ENCODE data around the gene C4orf36.

Gene C4orf36

DNA sequence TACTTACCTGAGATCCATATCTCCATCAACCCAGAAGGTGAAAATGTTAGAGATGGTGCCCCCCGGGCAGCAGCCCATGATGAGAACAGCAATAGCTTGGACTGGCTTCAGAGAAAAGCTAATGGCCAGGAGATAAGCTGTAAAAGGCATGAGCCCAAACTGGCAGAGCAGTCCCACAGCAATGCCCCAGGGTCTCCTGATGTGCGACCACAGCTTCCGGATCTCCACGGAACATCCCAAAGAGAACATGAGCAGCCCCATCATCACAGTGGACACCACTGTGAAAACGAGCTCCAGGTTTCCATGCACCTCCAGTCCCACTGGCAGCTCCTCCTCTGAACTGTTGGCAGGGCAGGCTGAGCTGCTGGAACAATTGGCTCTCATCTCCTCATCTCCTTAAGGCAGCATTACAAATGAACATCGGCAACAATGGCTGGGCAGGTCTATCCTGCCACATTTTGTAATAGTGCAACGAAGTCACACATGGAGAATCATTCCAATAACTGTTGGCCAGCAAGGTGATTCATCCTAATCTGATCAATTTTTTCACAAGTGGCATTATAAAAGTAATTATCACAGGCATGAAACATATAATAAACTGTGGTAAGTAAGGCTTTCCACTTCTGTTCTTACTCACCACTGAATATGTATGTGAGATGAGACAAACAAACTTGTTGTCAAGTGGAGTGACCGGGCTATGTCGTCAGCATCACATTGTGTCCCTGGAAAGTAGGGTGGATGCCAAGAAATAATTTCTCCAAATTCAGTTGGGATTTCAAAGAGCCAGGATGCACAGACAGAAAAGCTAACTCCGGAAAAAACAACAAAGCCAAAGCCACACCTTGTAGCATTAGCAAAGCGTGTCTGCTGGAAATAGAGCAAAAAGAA is 43.2 kb downstream of the C4orf36 start, which contains the start of gene SLC10A6:
Gene SLC10A6, minus strand, starts transcription at position 653 of the 888 bp plus-strand sequence. Its CDS starts 269 bp downstream, at position 384.
- Mint-ChIP-seq H3K9me3 (no peaks in the 10 kb centered on the region), H3K36me3 (ENCODE audit: low read depth) (no peaks in the 10 kb centered on the region), H3K4me3 (no peak within 1 kb of the TSS), H3K4me1 (ENCODE audit: low read depth) (no peaks in the 10 kb centered on the region), H3K27ac (no peak within 1 kb of the TSS), H3K27me3 (peaks cover 3% of the 10 kb centered on the region)

DNA sequence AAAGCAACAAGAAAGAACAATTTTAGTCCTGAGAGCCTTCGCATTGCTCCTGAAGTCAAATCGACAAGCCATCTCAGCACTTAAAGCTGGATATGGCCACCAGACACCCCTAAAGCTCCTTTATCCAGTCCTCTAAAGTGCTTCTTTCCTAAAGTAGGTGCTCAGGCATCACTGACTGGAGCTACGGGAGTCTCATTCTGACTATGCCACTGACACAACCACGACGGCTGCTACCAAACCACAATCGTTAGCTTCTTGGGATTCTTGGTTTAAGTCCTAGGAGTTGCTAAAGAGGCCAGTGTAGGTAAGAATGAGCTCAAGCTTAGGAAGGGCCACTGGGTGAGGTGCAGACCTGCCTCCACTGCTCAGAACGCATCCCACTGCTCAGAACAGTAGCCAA is 44.1 kb downstream of the C4orf36 start:
- Mint-ChIP-seq H3K4me1 (ENCODE audit: low read depth) (no peaks in the 10 kb centered on the region), H3K4me3 (no peak overlapping the region), H3K27me3 (peaks cover 3% of the 10 kb centered on the region), H3K36me3 (ENCODE audit: low read depth) (no peaks in the 10 kb centered on the region), H3K27ac (no peak overlapping the region), H3K9me3 (no peaks in the 10 kb centered on the region)

DNA sequence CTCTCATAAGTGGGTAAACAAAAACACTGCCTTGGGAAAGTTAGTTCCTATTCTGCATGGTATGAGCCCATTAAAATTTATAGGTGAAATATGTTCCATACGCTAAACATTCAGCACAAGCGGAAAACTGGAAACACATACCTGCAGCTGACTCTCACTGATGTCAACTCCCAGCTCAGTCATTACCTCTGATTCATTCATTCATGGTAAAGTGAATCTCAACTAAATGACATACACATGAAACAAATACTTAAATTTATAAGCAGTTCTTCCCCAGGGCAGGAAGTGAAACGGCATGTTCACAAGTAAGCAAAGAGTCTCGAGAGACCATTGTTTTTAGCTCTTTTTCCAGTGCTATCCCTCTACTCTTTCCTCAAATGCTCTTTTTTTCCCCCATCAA is 44.7 kb downstream of the C4orf36 start:
- Mint-ChIP-seq H3K9me3 (no peaks in the 10 kb centered on the region), H3K36me3 (ENCODE audit: low read depth) (no peaks in the 10 kb centered on the region), H3K4me1 (ENCODE audit: low read depth) (no peaks in the 10 kb centered on the region), H3K27me3 (peaks cover 3% of the 10 kb centered on the region), H3K27ac (no peak overlapping the region), H3K4me3 (no peak overlapping the region)

DNA sequence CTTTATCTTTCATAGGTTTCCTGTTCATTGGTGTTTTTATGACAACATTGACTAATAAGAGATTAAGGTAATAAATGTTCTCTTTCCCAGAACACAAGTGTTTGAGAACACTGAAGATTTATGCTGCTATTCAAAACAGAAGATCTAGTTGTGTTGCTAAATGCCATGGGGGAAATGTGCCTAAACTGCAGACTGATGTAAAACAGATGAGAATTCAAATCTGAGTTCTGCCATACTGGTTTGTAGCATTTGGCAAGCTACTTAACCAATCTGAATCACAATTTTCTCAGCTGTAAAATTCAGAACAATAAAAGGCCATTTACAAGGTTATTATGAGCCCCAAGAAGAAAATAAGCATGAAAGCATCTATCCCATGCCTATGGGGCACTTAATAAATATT is 45.3 kb downstream of the C4orf36 start:
- Mint-ChIP-seq H3K4me1 (ENCODE audit: low read depth) (no peaks in the 10 kb centered on the region), H3K27me3 (peaks cover 3% of the 10 kb centered on the region), H3K36me3 (ENCODE audit: low read depth) (no peaks in the 10 kb centered on the region), H3K4me3 (no peak overlapping the region), H3K9me3 (no peaks in the 10 kb centered on the region), H3K27ac (no peak overlapping the region)

DNA sequence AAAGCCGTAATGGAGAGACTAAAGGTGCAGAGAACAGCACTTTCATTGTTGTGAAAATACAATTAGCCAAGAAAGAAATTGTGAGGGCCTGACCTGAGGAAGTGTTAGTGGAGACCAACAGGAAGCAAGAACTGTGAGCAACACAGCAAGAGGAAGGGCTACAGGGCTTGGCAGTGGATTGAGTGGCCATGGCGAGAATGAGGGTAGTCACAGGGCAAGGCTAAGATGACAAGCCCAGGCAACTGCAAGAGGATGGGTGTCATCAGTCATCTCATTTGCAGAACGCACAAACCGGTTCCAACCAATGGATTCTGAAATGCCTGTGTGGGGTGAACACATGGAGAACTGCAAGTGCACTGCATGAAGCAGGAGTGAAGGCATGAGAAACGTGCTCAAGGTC is 46.6 kb downstream of the C4orf36 start:
- Mint-ChIP-seq H3K27ac (no peak overlapping the region), H3K9me3 (no peaks in the 10 kb centered on the region), H3K36me3 (ENCODE audit: low read depth) (no peaks in the 10 kb centered on the region), H3K4me3 (no peak overlapping the region), H3K27me3 (peaks cover 3% of the 10 kb centered on the region), H3K4me1 (ENCODE audit: low read depth) (no peaks in the 10 kb centered on the region)

DNA sequence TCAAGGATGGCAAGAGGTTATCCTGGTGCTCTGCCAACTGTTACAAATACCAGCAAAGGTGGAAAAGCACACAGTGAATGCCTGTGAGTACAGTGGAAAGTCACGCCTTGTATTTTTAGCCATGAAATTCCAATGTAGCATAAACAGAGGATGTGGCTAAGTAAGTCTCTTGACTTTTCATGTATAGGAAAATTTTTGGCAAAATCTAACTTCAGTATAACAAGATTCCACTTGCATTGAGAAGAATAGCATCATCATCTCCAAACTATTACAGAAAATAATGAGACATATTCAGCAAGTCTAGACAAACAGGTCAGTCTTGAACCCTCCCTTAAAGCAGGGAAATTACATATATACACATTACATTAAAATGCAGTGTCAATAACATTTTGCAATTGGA is 50.9 kb downstream of the C4orf36 start:
- Mint-ChIP-seq H3K36me3 (ENCODE audit: low read depth) (no peaks in the 10 kb centered on the region), H3K4me1 (ENCODE audit: low read depth) (no peaks in the 10 kb centered on the region), H3K27ac (no peak overlapping the region), H3K4me3 (no peak overlapping the region), H3K9me3 (no peaks in the 10 kb centered on the region), H3K27me3 (no peaks in the 10 kb centered on the region)

DNA sequence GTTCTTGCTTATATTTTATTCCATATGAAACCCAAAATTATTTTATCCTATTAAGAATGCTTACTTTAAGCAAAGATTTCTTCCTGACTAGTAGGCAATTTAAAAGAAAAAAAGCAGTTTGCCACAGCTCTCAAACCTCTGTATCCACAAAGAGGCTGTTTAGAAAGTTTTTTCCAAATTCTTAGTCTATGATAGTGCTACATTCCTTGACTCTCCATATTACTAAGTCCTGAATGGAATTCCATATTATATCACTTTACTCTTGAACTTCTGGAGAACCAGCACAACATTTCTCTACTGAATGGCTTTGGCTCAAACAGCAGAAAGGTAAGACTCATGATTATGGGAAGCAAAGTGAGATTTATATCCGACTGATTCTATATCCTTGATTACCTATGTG is 51.4 kb downstream of the C4orf36 start:
- no peaks in the 10 kb centered on the region for H3K27me3 Mint-ChIP-seq
- H3K27ac Mint-ChIP-seq: no peak overlapping the region
- no peaks in the 10 kb centered on the region for H3K36me3 Mint-ChIP-seq (ENCODE audit: low read depth)
- H3K4me1 Mint-ChIP-seq (ENCODE audit: low read depth): no peaks in the 10 kb centered on the region
- no peak overlapping the region for H3K4me3 Mint-ChIP-seq
- H3K9me3 Mint-ChIP-seq: no peaks in the 10 kb centered on the region

DNA sequence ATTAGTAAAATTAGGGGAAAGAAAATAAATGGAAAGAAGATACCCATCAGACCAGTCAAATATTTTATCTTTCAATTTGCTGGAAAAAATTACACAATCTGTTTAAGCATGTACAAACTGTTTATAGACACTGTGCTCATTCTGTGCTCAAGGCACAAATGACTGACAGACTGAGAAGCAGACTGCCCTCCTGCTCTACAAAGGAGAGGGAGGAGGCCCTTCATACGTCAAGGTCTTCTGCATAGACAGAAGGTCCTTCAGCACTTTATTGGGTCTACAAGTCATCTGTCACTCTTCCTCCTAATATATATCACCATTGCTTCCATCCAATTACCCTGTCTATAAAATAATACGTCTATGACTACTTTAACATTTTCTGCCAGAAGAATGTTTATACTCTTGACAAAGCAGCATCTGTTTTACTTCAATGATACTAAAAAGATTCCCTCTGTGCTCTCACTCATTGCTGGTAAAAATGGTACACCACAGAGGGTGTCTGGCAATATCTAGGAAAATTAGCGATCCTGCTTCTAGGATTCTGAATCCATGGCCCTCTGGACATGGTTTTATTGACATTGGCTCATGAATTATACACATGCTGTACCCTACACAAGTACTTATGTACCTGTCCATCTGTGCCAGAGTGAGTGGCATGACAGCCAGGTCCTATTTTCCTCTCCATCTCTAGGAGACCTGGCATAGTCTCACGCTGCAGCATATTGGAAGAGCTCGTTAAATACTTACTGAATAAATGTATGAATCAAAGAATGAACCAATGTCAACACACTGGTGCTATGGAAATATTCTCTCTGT is 54.3 kb downstream of the C4orf36 start:
- Mint-ChIP-seq H3K36me3 (ENCODE audit: low read depth) (no peaks in the 10 kb centered on the region), H3K4me1 (ENCODE audit: low read depth) (no peaks in the 10 kb centered on the region), H3K27ac (no peak overlapping the region), H3K9me3 (no peaks in the 10 kb centered on the region), H3K27me3 (no peaks in the 10 kb centered on the region), H3K4me3 (no peak overlapping the region)

DNA sequence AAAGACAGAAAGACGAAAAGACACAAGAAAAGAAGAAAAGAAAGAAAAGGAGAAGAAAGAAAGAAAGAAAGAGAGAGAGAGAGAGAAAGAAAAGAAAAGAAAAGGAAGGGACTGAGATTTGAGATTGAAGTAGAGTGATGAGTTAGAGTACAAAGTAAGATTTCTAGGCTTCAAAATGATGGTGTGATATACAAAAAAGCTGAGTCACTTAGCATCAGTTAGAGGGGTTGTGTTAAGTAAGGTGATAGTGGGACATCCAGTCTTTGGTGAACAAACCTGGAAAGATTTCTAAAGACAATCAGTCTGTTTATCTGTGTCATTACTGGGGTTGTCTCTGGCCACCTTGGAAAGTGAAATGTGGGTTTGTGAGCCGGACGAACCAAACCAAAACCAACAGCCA is 56.5 kb downstream of the C4orf36 start:
- no peak overlapping the region for H3K27ac Mint-ChIP-seq
- H3K9me3 Mint-ChIP-seq: no peaks in the 10 kb centered on the region
- H3K36me3 Mint-ChIP-seq (ENCODE audit: low read depth): no peaks in the 10 kb centered on the region
- no peaks in the 10 kb centered on the region for H3K27me3 Mint-ChIP-seq
- H3K4me1 Mint-ChIP-seq (ENCODE audit: low read depth): no peaks in the 10 kb centered on the region
- H3K4me3 Mint-ChIP-seq: no peak overlapping the region

DNA sequence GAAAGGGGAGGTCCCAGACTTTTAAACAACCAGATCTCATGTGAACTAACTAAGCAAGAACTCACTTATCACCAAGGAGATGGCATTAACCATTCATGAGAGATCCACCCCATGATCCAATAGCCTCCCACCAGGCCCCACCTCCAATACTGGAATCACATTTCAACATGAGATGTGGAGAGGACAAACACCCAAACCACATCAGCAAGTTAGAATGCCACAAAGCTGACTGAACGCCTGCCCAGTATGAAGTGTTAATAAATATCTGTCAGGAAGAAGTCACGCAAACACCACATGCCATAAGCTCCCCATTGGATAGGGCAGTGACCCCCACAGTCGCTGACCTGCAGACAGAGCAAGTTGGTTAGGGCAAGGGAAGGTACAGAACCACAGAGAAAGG is 57.3 kb downstream of the C4orf36 start:
- Mint-ChIP-seq H3K36me3 (ENCODE audit: low read depth) (no peaks in the 10 kb centered on the region), H3K9me3 (no peaks in the 10 kb centered on the region), H3K27ac (no peak overlapping the region), H3K4me1 (ENCODE audit: low read depth) (no peaks in the 10 kb centered on the region), H3K4me3 (no peak overlapping the region), H3K27me3 (no peaks in the 10 kb centered on the region)

DNA sequence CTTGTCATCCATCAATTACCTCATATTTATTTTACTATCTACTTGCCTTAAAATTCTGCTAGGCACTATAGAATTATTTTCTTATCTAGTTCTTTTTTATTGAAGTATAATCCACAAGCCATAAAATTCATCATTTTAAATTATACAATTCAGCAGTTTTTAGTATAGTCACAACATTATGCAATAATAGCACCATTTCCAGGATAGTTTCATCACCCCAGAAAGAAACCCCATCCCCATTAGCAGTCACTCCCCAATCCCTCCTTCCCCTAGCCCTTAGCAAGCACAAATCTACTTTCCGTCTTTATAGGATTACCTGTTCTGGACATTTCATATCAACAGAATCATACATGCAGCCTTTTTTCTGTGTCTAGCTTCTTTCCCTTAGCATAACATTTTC is 58.6 kb downstream of the C4orf36 start:
- no peaks in the 10 kb centered on the region for H3K9me3 Mint-ChIP-seq
- H3K27me3 Mint-ChIP-seq: no peaks in the 10 kb centered on the region
- H3K4me1 Mint-ChIP-seq (ENCODE audit: low read depth): no peaks in the 10 kb centered on the region
- H3K27ac Mint-ChIP-seq: no peak overlapping the region
- no peaks in the 10 kb centered on the region for H3K36me3 Mint-ChIP-seq (ENCODE audit: low read depth)
- no peak overlapping the region for H3K4me3 Mint-ChIP-seq

DNA sequence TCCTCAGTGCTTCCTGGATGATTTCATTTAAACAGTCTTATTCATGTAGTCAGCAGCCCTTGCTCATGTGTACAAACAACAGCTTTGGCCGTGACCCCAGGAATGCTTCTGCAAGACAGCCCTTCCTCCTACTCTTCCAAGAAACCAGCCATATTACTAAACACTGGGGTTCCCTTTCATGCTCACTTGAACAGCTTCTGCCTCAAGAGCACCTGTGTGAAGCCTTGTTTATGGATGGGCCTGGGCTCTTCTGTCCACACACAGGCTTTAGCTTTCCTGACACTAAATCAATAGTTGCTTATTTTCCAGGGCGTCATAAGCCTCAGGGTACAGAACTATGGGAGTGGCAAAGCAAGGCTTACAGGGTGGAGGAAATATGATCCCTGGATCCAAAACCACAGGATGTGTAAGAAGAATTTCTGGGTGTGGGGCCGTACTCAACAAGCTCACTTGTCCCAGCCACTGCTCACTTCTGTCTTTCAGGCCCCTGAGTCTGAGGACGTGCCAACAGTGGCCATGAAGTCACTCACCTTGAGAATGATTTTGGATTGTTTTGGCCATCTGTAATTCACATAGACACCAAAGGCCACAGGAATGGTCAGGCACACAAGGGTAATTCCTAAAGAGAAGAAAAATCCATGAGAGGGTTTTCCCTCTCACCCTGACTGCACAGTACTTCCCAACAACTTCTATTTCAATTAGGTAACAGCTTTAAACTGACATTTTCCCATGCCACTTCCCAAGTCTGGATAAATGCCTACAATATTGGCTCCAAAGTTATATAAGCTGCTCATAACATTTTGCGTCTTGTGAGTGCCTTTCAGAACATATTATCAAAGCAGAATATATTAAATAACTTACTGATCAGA is 60.7 kb downstream of the C4orf36 start:
- H3K4me3 Mint-ChIP-seq: no peak overlapping the region
- no peaks in the 10 kb centered on the region for H3K9me3 Mint-ChIP-seq
- H3K27me3 Mint-ChIP-seq: no peaks in the 10 kb centered on the region
- no peaks in the 10 kb centered on the region for H3K4me1 Mint-ChIP-seq (ENCODE audit: low read depth)
- H3K36me3 Mint-ChIP-seq (ENCODE audit: low read depth): no peaks in the 10 kb centered on the region
- no peak overlapping the region for H3K27ac Mint-ChIP-seq
